GM13977 (cell line): ENCODE measurements around the gene CADPS.

Source experiments
- DNase-seq: peaks from one replicate; pipeline ENCODE4 v3.0.0; 2012; ENCODE audit warnings: low spot score
- CTCF ChIP-seq: IDR thresholded peaks from 2 replicates; pipeline ENCODE4 v1.5.1; 2012; ENCODE audit warnings: mild to moderate bottlenecking, control low read depth; ENCODE audit not compliant: insufficient read depth; ENCODE audit errors: extremely low read depth, missing control alignments
- in situ Hi-C: fragments of 300-500 bp; cut with MboI; formaldehyde crosslinking; loops from one replicate; pipeline ENCODE4 v1.12.0; 2022; ENCODE audit warnings: low sequenced_read_pairs, low pct_unique_long_range_greater_than_20kb, mixed read lengths, inconsistent platforms; ENCODE audit not compliant: unreplicated experiment

Gene CADPS

GRCh38 chr3:62405566-62405965 lies 469.6 kb downstream of the CADPS start:
- no peak for DNase-seq
- no peak for TF ChIP-seq CTCF
- in situ Hi-C loops = no loop called here

DNA sequence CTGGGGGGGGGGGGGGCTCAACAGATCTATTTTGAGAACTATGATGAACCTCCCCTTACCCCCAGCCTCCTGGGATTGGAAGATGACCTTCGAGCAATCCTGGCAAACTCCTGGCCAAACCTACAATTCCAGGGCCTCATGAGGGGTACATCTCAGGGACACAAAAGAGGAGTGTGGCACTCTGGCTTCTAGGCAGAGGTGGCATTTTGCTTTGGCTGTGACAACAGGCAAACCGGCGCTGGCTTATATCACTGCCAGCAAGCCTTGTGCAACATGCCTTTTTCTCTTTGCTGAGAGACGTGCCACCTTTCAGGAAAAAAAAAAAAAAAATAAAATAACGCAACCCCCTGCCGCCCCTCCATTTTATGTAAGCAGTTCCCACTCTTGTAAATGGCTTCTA lies 470.1 kb downstream of the CADPS start:
- no peak for TF ChIP-seq CTCF
- DNase-seq = no peak
- in situ Hi-C loops = no loop called here

DNA sequence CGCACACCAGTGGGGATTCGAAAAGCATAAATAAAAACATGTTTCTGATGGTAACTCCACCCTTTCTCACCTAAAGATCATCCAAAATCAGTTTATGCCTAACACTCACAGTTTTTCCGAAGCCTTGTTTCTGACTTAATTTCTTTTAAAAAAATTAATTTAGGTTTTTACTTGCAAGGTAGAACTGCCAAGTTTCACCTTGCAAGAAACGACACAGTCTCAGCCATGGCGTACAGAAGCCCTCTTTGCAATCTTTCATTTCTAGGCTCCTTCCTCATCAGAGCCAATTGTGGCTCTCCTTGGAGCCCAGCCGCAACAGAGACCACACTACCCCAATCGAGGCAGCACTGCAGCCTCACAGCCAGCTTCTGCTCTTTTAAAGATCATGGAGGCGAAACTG lies 470.9 kb downstream of the CADPS start:
- DNase-seq = no peak
- no peak for TF ChIP-seq CTCF
- in situ Hi-C loops = no loop called here

GRCh38 chr3:62403765-62404164 lies 471.5 kb downstream of the CADPS start:
- no peak for DNase-seq
- in situ Hi-C loops = no loop called here
- TF ChIP-seq CTCF = no peak

GRCh38 chr3:62392626-62393292 lies 482.5 kb downstream of the CADPS start:
- in situ Hi-C loops = no loop called here
- TF ChIP-seq CTCF = no peak
- no peak for DNase-seq

DNA sequence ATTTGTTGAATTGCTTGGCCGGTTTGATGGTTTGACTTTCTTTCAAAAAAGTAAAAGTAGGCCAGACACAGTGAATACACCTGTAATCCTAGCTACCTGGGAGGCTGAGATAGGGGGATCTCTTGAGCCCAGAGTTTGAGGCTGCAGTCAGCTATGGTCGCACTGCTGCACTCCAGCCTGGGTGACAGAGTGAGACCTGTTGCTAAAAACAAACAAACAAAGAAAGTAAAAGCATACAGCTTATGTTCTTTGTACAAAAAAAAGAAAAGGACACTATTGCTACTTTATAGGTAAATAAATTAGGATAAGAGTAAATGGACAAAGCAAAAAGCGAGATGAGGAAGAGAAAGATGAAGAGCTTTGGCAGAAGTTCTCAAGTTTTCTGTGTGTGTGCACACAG lies 488.0 kb downstream of the CADPS start:
- DNase-seq = no peak
- TF ChIP-seq CTCF = no peak

More for the DNA sequence above, 488.0 kb downstream of the CADPS start:
- in situ Hi-C loops = no loop called here
